ENCODE measurements around the gene AGR3. TPM values are rescaled to one million over a fixed set of nuclear protein-coding genes. Genes with fewer than 3 reads are reported as not detected.

The AGR3 gene
- total RNA-seq: not detected

DNA sequence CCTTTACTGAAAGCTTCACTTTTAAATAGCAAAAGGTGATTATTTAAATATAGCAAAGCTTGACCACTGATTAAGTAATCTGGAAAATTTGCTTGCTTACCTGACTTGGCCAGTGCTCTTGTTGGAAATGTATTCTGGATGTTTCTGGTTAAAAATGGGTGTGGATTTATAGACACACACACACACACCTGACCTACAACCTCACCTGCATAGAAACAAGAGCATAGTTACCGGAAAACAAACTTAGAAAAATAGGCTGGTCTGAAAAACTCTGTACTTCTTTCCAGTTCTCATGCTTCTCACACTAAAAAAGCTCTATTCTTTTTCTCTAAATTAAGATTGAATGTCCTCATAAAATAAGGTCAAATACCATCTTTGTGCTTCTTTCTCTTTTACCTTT, at the start of gene AGR3:
Gene AGR3 (minus strand): TSS at position 140 of the 400 bp plus-strand sequence. CDS start 3,365 bp downstream, outside the sequence.
- no peak for DNase-seq (ENCODE audit: low spot score)
- intact Hi-C loops (cut with DNase I): no loop called here
- ATAC-seq: no peak

DNA sequence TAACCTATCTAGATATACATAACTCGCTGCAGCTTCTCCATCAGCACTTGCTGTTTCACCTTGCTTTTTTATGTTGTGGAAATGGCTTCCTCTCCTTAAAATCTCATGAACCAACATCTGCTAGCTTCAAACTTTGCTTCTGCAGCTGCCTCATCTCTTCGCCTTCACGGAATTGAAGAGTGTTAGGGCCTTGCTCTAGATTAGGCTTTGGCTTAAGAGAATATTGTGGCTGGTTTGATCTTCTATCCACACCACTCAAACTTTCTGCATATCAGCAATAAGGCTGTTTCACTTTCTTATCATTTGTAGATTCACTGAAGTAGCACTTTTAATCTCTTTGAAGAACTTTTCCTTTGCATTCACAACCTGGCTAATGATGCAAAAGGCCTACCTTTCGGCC, 49.2 kb upstream of the AGR3 start:
- intact Hi-C loops (cut with DNase I): no loop called here
- DNase-seq (ENCODE audit: low spot score) (no peak), ATAC-seq (no peak)

- intact Hi-C loops (cut with DNase I): no loop called here
- DNase-seq (ENCODE audit: low spot score): no peak
- ATAC-seq: no peak
Observed at GRCh38 chr7:16929146-16929762, 47.5 kb upstream of the AGR3 start.

DNA sequence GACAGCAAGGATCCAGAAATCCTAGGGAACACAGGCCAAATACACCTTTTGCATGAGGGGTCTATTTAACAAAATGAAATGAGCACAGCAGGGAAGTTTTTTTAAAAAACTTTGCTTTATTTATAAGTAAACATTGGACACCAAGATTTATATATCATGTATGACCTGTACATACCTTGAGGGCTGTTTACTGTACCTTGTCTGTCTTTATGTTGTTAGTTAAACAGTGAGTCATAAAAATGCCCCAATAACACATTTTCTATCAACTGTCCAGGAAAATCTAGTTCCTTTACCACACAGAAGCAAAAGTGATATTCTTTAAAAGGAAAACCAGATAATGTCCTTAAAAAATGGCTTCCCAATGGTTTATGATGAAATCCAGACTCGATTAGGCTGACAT, 45.1 kb upstream of the AGR3 start:
- no peak for DNase-seq (ENCODE audit: low spot score)
- intact Hi-C loops (cut with DNase I): no loop called here
- ATAC-seq: no peak

- intact Hi-C loops (cut with DNase I): no loop called here
- DNase-seq (ENCODE audit: low spot score) (peak; percentile 65), ATAC-seq (peak; percentile 91)
Observed at GRCh38 chr7:16926283-16926682, 44.5 kb upstream of the AGR3 start.

- DNase-seq (ENCODE audit: low spot score) (no peak), ATAC-seq (no peak)
- intact Hi-C loops (cut with DNase I): no loop called here
Observed at GRCh38 chr7:16925609-16926008, 43.8 kb upstream of the AGR3 start.

DNA sequence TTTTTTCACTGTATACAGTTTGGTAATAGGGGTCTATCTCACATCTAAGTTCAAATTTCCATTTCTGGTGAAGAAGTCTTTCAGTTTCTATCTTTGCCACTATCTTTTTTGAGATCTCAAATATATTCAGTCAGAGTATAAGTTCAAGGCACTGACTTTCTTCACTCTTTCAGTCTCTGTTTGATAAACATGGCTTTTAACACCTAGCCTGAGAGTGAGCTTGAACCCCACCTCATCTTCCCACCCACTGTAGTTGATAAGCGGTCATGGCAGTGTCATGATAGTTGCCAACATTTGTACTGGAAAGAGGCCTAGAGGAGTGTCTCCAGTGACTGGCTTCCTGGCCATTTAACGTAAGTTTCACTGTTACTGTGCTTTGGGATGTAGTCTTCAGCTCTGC, 41.2 kb upstream of the AGR3 start:
- intact Hi-C loops (cut with DNase I): no loop called here
- DNase-seq (ENCODE audit: low spot score) (no peak), ATAC-seq (no peak)

DNA sequence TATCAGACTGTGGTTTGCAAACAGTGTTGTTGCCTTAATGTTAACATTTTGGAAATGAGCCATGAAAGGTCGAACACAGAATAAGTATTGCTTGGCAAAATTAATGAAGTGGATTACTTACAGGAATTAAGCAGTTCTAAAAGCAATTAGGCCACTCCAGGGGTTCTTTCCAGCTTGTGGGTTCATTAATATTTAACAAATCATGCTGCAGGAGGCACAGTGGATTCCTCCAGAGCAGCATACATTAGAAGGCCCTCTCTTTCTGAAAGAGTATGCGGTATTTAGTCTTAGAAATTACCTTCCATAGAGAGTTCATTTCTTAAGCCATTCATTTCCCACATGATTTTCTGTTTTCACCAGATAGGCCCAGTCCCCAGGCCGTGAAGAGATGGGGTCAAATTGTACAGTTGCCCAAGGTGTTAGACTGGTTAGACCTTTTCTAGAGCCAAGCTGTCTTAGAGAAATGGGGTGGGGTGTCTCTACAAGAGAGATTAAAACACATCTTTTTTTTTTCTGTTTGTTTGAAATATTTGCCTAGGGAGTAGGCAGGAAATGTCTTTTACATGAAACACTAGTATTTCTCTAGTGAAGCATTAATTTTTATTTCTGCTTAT, 40.0 kb upstream of the AGR3 start:
- intact Hi-C loops (cut with DNase I): no loop called here
- ATAC-seq: no peak
- no peak for DNase-seq (ENCODE audit: low spot score)

GRCh38 chr7:16921151-16921550, 39.4 kb upstream of the AGR3 start:
- peak; percentile 19 for ATAC-seq
- intact Hi-C loops (cut with DNase I): no loop called here
- no peak for DNase-seq (ENCODE audit: low spot score)

DNA sequence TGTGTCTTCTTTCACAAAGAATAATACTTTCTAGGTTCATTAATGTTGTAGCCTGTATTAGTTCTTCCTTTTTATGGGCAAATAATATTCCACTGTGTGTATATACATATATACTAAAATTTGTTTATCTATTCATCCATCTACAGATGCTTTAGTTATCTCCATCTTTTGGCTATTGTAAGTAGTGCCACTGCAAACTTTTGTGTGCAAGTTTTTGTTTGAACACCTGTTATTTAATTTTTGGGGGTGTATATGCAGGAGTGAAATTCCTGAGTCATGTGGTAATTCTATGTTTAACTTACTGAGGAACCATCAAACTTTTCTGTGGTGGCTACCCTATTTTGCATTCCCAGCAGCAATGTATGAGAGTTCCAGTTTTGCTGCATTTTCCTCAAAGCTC, 37.7 kb upstream of the AGR3 start:
- DNase-seq (ENCODE audit: low spot score): no peak
- no peak for ATAC-seq
- intact Hi-C loops (cut with DNase I): loop anchor here (10.0 kb wide), 2 partner anchors 115 to 225 kb away; partner anchors contain the start of gene AGR2

DNA sequence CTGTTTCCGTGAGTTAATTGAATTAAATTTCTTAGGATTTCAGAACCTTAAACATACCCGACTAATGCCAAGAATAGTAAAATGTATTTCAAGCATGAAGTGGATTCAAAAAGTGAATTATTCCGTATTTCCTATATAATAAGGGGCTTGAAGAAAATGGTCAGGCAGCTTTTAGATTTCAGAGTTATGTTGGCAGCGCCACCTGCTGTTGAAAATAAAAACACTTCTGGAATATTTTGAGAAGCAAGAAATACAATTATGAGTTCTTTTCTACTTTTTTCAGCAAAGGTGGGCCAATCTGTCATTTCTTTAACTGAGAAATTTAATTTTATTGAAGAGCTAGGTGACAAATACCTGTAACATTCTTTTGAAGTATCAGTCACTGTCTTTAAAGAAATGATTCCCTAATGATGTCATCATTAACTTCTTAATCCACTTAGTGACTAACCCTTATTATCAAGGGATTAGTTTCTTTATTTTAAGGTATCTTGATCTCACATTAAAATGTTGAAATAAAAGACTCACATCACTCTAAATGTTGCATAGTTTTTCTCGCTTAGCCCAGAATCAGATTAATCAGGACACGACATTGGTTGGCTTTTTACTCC, 36.6 kb upstream of the AGR3 start:
- DNase-seq (ENCODE audit: low spot score): no peak
- intact Hi-C loops (cut with DNase I): loop anchor here (10.0 kb wide), 2 partner anchors 114 to 224 kb away; partner anchors contain the start of gene AGR2
- ATAC-seq: no peak

DNA sequence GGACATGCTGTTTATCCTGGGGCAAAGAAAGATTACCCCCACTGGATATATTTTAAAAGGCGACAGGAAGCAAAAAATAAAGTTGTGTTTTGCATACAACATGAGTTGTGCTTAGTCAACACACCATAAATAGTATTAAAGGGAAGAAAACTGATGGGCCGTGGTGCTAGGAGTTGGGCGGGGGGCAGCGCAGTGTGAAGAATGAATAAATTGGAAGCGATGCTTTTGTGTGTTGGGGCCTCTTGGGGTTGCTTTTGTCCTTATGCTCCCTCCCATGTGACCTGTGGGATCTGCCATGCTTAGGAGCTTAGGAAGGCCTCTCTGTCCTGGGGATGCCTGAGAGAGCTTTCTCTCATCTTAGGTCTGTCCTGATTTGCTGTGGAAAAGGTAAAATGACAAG, 35.0 kb upstream of the AGR3 start:
- intact Hi-C loops (cut with DNase I): loop anchor here (10.0 kb wide), 2 partner anchors 112 to 222 kb away; partner anchors contain the start of gene AGR2
- no peak for ATAC-seq
- no peak for DNase-seq (ENCODE audit: low spot score)

DNA sequence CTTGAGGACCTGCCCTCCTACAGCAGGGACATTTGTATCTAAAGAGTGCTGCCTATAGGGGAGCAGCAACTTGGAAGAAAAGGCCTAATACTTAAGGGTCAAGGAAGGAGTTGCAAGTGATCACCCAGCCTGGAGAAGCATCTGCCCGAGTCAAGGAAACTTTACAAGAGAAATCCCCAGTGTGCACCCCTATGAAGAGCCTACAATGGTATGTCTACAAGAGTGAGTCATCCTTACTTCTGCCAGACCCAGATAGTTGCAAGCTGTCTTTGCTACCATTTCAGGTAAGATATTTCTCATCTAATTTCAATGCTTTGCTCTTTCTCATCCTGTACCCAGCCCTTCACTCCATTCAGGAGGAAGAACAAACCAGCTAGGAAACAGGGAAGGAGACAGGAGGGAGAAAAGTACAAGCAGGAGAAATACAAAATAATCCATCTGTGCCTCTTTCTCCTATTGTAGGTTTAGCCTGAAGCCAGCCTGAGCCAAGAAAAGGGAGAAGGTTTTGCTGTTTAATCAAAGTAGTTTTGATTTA, 34.4 kb upstream of the AGR3 start:
- intact Hi-C loops (cut with DNase I): loop anchor here (10.0 kb wide), 2 partner anchors 111 to 221 kb away; partner anchors contain the start of gene AGR2
- no peak for ATAC-seq
- no peak for DNase-seq (ENCODE audit: low spot score)

DNA sequence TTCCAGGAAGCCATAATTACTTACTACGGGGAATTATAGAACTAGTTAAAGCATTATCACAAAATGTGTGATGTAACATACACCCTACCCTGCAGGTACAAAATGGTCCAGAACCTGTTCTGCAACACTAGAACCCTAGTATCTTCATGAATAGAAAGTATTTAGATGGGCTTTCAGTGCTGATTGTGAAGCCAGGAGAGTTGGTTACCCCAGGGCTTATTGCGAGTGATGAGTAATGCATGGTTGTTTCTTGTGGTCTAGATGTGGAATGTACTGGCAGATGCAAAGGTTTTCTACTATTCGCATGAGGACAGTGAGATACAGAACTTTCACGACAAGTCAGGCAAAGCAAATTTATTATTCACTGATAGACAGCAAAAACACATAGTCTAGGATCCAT, 33.6 kb upstream of the AGR3 start:
- DNase-seq (ENCODE audit: low spot score): no peak
- ATAC-seq: no peak
- intact Hi-C loops (cut with DNase I): loop anchor here (10.0 kb wide), 2 partner anchors 111 to 221 kb away; partner anchors contain the start of gene AGR2

GRCh38 chr7:16914771-16915170, 33.0 kb upstream of the AGR3 start:
- intact Hi-C loops (cut with DNase I): loop anchor here (10.0 kb wide), 2 partner anchors 110 to 220 kb away; partner anchors contain the start of gene AGR2

DNA sequence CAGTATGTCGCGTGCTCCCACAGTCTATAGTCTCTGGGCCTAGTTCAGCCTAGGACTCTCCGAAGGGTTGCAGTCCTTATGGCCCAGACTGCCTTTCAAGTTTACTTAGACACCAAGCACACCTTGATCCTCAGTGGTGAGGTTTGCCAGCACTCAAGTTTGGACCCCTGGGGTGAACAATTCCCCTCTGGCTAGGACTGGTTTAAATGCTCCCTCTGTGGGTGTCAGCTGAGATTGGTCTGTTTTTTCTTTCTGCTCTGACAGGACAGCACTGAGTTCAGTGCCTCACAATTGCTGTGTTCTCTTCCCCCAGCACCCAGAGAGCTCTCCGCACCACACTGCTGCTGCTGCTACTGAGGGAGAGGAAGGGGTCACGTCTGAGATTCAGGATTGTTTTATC, 31.9 kb upstream of the AGR3 start:
- DNase-seq (ENCODE audit: low spot score): no peak
- ATAC-seq: no peak

More at GRCh38 chr7:16914771-16915170, 33.0 kb upstream of the AGR3 start:
- ATAC-seq (no peak), DNase-seq (ENCODE audit: low spot score) (no peak)

GRCh38 chr7:16912540-16912939, 30.8 kb upstream of the AGR3 start:
- intact Hi-C loops (cut with DNase I): loop anchor here (10.0 kb wide), 2 partner anchors 108 to 218 kb away; partner anchors contain the start of gene AGR2
- DNase-seq (ENCODE audit: low spot score) (no peak), ATAC-seq (no peak)

More for the DNA sequence above, 31.9 kb upstream of the AGR3 start:
- intact Hi-C loops (cut with DNase I): loop anchor here (10.0 kb wide), 2 partner anchors 109 to 219 kb away; partner anchors contain the start of gene AGR2

DNA sequence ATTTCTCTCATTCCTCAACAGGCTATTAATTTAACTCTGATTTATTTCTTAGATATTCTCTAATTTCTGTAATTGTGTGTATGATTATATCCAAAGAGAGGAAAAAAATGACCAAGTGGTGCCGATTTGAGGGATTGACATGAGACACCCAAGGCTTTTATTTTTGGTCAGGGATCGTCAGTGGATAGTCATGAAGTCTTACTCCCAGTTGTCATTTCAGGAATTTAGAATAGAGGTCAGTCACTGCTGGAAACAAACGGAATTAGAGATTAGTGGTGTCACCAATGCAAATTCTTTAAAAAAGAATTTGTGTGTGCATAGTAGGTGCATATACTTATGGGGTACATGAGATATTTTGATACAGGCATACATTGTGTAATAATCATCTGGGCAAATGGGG, 26.8 kb upstream of the AGR3 start:
- DNase-seq (ENCODE audit: low spot score) (no peak), ATAC-seq (no peak)
- intact Hi-C loops (cut with DNase I): no loop called here

- no peak for DNase-seq (ENCODE audit: low spot score)
Observed at GRCh38 chr7:16905300-16906044, 23.7 kb upstream of the AGR3 start.

More at GRCh38 chr7:16905300-16906044, 23.7 kb upstream of the AGR3 start:
- no peak for ATAC-seq
- intact Hi-C loops (cut with DNase I): no loop called here
